SH-SY5Y (cell line): ENCODE results near the gene SLC27A3.

Source experiments
- GATA2 ChIP-seq: IDR thresholded peaks from 2 replicates; pipeline ENCODE4 v1.6.1; 2011; ENCODE audit warnings: mild to moderate bottlenecking, low read depth, low read length
- GATA3 ChIP-seq: IDR thresholded peaks from 2 replicates; pipeline ENCODE4 v1.6.1; 2011; ENCODE audit warnings: low read depth, mild to moderate bottlenecking, low read length, moderate library complexity

Gene SLC27A3

GRCh38 chr1:153805886-153806719 is 30.9 kb downstream of the SLC27A3 start:
- TF ChIP-seq GATA2 (no peak), GATA3 (no peak)

- TF ChIP-seq GATA3, result no peak
These were observed 41.2 kb downstream of the SLC27A3 start for GRCh38 chr1:153816283-153816889.

- TF ChIP-seq GATA2 (no peak), GATA3 (no peak)
These were observed 43.7 kb downstream of the SLC27A3 start for GRCh38 chr1:153818876-153819275.

GRCh38 chr1:153827168-153827964 is 52.2 kb downstream of the SLC27A3 start:
- TF ChIP-seq GATA2, result no peak
- TF ChIP-seq GATA3, result no peak
